ENCODE results near the gene RCAN3.
"Not testable (repeated sequence)": the region's sequence is repeated elsewhere in the genome, so short reads cannot be mapped to it uniquely, and the experiment has no call there.

Gene RCAN3

GRCh38 chr1:24502709-24503058 is at the start of gene RCAN3:
RCAN3 (plus strand) TSS chr1:24502836; CDS start chr1:24514373, 11,537 bp downstream.
- Histone ChIP-seq H3K9me3 (ENCODE audit: control insufficient read depth, low read length) (no peaks in the 10 kb centered on the region), H3K36me3 (ENCODE audit: control insufficient read depth, insufficient read depth, low read length) (no peaks in the 10 kb centered on the region), H3K9ac (ENCODE audit: low read length) (peak within 1 kb of the TSS; percentile 80), H3K4me3 (ENCODE audit: low read length) (peak within 1 kb of the TSS; percentile 91), H3K27me3 (ENCODE audit: control insufficient read depth, insufficient read depth, low read length) (no peaks in the 10 kb centered on the region), H3K4me1 (ENCODE audit: control insufficient read depth, insufficient read depth, low read length) (peaks cover 29% of the 10 kb centered on the region)

- no peaks in the 10 kb centered on the region for H3K4me1 ChIP-seq (ENCODE audit: control insufficient read depth, insufficient read depth, low read length)
- H3K9me3 ChIP-seq (ENCODE audit: control insufficient read depth, low read length), result no peaks in the 10 kb centered on the region
- H3K4me3 ChIP-seq (ENCODE audit: low read length), result no peak overlapping the region
- no peak overlapping the region for H3K9ac ChIP-seq (ENCODE audit: low read length)
- H3K36me3 ChIP-seq (ENCODE audit: control insufficient read depth, insufficient read depth, low read length), result peaks cover 8% of the 10 kb centered on the region
- H3K27me3 ChIP-seq (ENCODE audit: control insufficient read depth, insufficient read depth, low read length), result no peaks in the 10 kb centered on the region
These were observed 49.6 kb upstream of the RCAN3 start for GRCh38 chr1:24452922-24453485.

- no peaks in the 10 kb centered on the region for H3K9me3 ChIP-seq (ENCODE audit: control insufficient read depth, low read length)
- no peak overlapping the region for H3K9ac ChIP-seq (ENCODE audit: low read length)
- no peaks in the 10 kb centered on the region for H3K27me3 ChIP-seq (ENCODE audit: control insufficient read depth, insufficient read depth, low read length)
- no peak overlapping the region for H3K4me3 ChIP-seq (ENCODE audit: low read length)
- H3K36me3 ChIP-seq (ENCODE audit: control insufficient read depth, insufficient read depth, low read length), result peaks cover 8% of the 10 kb centered on the region
- no peaks in the 10 kb centered on the region for H3K4me1 ChIP-seq (ENCODE audit: control insufficient read depth, insufficient read depth, low read length)
These were observed 48.0 kb upstream of the RCAN3 start for GRCh38 chr1:24454673-24455072.

DNA sequence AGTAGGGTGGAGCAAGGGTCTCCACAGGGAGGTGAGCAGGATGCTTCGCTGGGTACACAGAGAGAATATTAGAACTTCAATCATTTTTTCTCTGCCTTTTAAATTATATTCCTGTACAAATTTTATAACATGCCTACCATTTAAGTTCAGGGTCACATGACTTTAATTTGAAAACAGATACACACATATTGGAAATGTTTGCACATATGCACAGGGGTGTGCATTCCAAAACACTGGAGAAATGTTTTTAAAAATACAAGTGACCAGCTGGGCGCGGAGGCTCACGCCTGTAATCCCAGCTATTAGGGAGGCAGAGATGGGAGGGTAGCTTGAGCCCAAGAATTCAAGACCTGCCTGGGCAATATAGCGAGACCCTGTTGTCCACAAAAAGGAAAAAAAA is 47.4 kb upstream of the RCAN3 start:
- H3K9me3 ChIP-seq (ENCODE audit: control insufficient read depth, low read length), result no peaks in the 10 kb centered on the region
- no peaks in the 10 kb centered on the region for H3K27me3 ChIP-seq (ENCODE audit: control insufficient read depth, insufficient read depth, low read length)
- no peak overlapping the region for H3K9ac ChIP-seq (ENCODE audit: low read length)
- no peaks in the 10 kb centered on the region for H3K4me1 ChIP-seq (ENCODE audit: control insufficient read depth, insufficient read depth, low read length)
- peaks cover 8% of the 10 kb centered on the region for H3K36me3 ChIP-seq (ENCODE audit: control insufficient read depth, insufficient read depth, low read length)
- no peak overlapping the region for H3K4me3 ChIP-seq (ENCODE audit: low read length)

GRCh38 chr1:24457866-24458265 is 44.8 kb upstream of the RCAN3 start:
- no peaks in the 10 kb centered on the region for H3K4me1 ChIP-seq (ENCODE audit: control insufficient read depth, insufficient read depth, low read length)
- no peak overlapping the region for H3K4me3 ChIP-seq (ENCODE audit: low read length)
- no peak overlapping the region for H3K9ac ChIP-seq (ENCODE audit: low read length)
- H3K36me3 ChIP-seq (ENCODE audit: control insufficient read depth, insufficient read depth, low read length), result peaks cover 12% of the 10 kb centered on the region
- no peaks in the 10 kb centered on the region for H3K9me3 ChIP-seq (ENCODE audit: control insufficient read depth, low read length)
- H3K27me3 ChIP-seq (ENCODE audit: control insufficient read depth, insufficient read depth, low read length), result no peaks in the 10 kb centered on the region

GRCh38 chr1:24459551-24460266 is 42.9 kb upstream of the RCAN3 start:
- Histone ChIP-seq H3K9ac (ENCODE audit: low read length) (no peak overlapping the region), H3K36me3 (ENCODE audit: control insufficient read depth, insufficient read depth, low read length) (peaks cover 11% of the 10 kb centered on the region), H3K27me3 (ENCODE audit: control insufficient read depth, insufficient read depth, low read length) (no peaks in the 10 kb centered on the region), H3K4me1 (ENCODE audit: control insufficient read depth, insufficient read depth, low read length) (peaks cover 16% of the 10 kb centered on the region), H3K4me3 (ENCODE audit: low read length) (no peak overlapping the region), H3K9me3 (ENCODE audit: control insufficient read depth, low read length) (no peaks in the 10 kb centered on the region)

GRCh38 chr1:24462128-24462527 is 40.5 kb upstream of the RCAN3 start:
- H3K4me3 ChIP-seq (ENCODE audit: low read length); H3K27me3 ChIP-seq (ENCODE audit: control insufficient read depth, insufficient read depth, low read length); H3K9me3 ChIP-seq (ENCODE audit: control insufficient read depth, low read length); H3K9ac ChIP-seq (ENCODE audit: low read length): not testable (repeated sequence)
- Histone ChIP-seq H3K36me3 (ENCODE audit: control insufficient read depth, insufficient read depth, low read length) (peaks cover 14% of the 10 kb centered on the region), H3K4me1 (ENCODE audit: control insufficient read depth, insufficient read depth, low read length) (peaks cover 20% of the 10 kb centered on the region)

DNA sequence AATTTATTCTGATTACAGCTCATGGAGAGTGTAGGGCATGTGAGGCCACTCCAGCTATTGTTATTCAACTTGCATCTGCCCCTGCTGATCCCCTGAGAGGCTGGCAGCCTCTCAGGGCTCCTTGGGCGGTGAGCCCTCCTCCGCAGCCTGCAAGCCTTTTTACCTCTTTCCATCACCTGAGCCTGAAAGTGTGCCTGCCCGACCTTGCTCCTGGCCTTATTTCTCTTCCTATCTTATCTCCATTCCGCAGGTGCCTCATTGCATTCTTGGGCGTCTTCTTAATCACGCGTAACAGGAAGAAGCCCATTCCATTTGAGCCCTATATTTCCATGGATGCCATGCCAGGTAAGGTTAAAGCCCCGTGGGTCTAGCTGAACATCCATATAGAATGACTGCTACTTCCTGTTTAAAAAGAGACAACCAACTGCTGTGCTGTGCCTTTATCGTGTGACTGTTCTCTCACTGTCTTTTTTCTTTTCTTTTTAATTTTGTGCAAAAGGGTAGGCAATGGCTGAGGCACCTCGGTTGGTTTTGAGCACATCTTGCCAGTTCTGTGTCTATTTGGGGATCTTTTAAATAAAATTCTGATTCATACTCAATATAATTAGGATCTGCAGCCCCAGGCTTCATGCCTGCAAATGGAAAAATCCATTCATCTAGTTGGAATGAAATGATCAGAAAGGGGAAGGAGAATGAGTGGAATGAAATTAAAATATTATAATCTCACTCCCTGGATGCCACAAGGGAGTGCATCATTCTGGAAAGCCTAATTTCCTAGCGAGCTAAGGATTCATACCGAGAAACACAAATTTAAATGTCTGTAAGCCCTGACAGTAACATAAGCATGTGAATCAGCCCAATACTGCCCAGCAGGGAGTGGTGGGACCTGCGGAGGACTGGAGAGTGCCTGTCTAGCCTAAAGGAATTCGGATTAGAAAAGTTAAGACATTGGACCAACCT is 38.6 kb upstream of the RCAN3 start:
- Histone ChIP-seq H3K27me3 (ENCODE audit: control insufficient read depth, insufficient read depth, low read length) (no peaks in the 10 kb centered on the region), H3K36me3 (ENCODE audit: control insufficient read depth, insufficient read depth, low read length) (peaks cover 9% of the 10 kb centered on the region), H3K9me3 (ENCODE audit: control insufficient read depth, low read length) (no peaks in the 10 kb centered on the region), H3K4me1 (ENCODE audit: control insufficient read depth, insufficient read depth, low read length) (peaks cover 20% of the 10 kb centered on the region), H3K9ac (ENCODE audit: low read length) (no peak overlapping the region), H3K4me3 (ENCODE audit: low read length) (no peak overlapping the region)

DNA sequence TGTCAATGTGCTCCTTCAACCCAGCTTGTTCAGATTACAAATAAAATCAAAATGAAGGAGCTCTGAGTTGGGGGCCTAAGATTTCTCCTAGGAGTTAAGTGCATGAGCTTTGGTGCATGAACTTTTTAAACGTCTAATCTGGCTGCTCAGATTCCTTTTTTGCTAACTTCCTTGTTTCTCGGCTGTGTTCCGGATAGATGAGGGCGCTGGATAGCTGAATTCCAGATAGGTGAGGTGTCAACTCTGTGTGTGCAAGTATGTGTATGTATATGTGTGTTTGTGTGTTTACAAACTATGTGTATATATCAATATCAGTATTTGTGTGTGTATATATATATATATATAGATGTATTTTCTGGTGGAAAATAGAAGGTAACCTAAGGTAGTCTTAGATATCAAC is 37.5 kb upstream of the RCAN3 start:
- peaks cover 9% of the 10 kb centered on the region for H3K36me3 ChIP-seq (ENCODE audit: control insufficient read depth, insufficient read depth, low read length)

GRCh38 chr1:24465638-24466037 is 37.0 kb upstream of the RCAN3 start:
- H3K4me1 ChIP-seq (ENCODE audit: control insufficient read depth, insufficient read depth, low read length), result peaks cover 20% of the 10 kb centered on the region
- no peak overlapping the region for H3K4me3 ChIP-seq (ENCODE audit: low read length)
- H3K9me3 ChIP-seq (ENCODE audit: control insufficient read depth, low read length), result no peaks in the 10 kb centered on the region
- no peaks in the 10 kb centered on the region for H3K27me3 ChIP-seq (ENCODE audit: control insufficient read depth, insufficient read depth, low read length)
- peaks cover 7% of the 10 kb centered on the region for H3K36me3 ChIP-seq (ENCODE audit: control insufficient read depth, insufficient read depth, low read length)
- H3K9ac ChIP-seq (ENCODE audit: low read length), result no peak overlapping the region

More for the DNA sequence above, 37.5 kb upstream of the RCAN3 start:
- Histone ChIP-seq H3K9ac (ENCODE audit: low read length) (no peak overlapping the region), H3K4me3 (ENCODE audit: low read length) (no peak overlapping the region), H3K27me3 (ENCODE audit: control insufficient read depth, insufficient read depth, low read length) (no peaks in the 10 kb centered on the region), H3K4me1 (ENCODE audit: control insufficient read depth, insufficient read depth, low read length) (peaks cover 20% of the 10 kb centered on the region), H3K9me3 (ENCODE audit: control insufficient read depth, low read length) (no peaks in the 10 kb centered on the region)

DNA sequence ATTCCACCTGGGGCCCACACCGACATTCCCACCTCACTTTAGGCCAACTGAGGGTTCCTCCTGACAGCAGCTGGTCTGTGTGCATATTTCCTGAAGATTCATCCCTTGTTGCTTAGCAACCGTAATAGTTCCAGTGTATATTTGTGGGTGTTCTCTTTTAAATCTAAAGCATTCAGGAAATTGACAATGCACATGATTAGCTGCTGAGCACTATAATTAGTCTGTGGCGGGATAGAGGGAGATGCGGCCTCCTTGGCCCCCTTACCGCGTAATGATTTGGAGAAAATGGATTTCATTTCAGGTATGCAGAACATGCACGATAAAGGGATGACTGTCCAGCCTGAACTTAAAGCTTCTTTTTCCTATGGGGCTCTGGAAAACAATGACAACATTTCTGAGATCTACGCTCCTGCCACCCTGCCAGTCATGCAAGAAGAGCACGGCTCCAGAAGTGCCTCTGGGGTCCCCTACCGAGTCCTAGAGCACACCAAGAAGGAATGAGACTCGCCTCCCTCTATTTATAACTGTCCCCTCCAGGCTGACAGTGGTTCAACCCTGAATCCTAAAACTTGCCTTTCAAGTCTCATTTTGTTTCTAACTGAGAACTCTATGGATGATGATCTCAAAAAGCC is 33.8 kb upstream of the RCAN3 start:
- Histone ChIP-seq H3K36me3 (ENCODE audit: control insufficient read depth, insufficient read depth, low read length) (peaks cover 6% of the 10 kb centered on the region), H3K9me3 (ENCODE audit: control insufficient read depth, low read length) (no peaks in the 10 kb centered on the region), H3K9ac (ENCODE audit: low read length) (no peak overlapping the region), H3K27me3 (ENCODE audit: control insufficient read depth, insufficient read depth, low read length) (no peaks in the 10 kb centered on the region), H3K4me3 (ENCODE audit: low read length) (no peak overlapping the region), H3K4me1 (ENCODE audit: control insufficient read depth, insufficient read depth, low read length) (peaks cover 12% of the 10 kb centered on the region)

Data from mucosa of stomach (tissue), 1 donor.